MM.1S (cell line): ENCODE results near the gene CCNE1.

ENCODE experiments used
- DNase-seq: peaks from one replicate; pipeline ENCODE4 v3.0.0-alpha.2; 2015
- H2AFZ ChIP-seq: fragments of 300-600 bp; sonication (generic); 2 replicates; pipeline ENCODE4 v1.6.0; 2016; ENCODE audit warnings: antibody characterized with exemption, low read length
- H3F3A ChIP-seq: fragments of 300-600 bp; sonication (generic); 2 replicates; pipeline ENCODE4 v1.6.1; 2016; ENCODE audit warnings: mild to moderate bottlenecking, antibody characterized with exemption, low read length, moderate library complexity, mixed read lengths; ENCODE audit not compliant: insufficient read depth
- H3K27ac ChIP-seq: fragments of 300-600 bp; sonication (generic); 2 replicates; pipeline ENCODE4 v1.5.1; 2016; ENCODE audit warnings: mild to moderate bottlenecking, low read length
- H3K27me3 ChIP-seq: fragments of 300-600 bp; sonication (generic); replicated peaks from 2 replicates; pipeline ENCODE4 v1.6.0; 2016; ENCODE audit warnings: low read length; ENCODE audit not compliant: insufficient read depth
- H3K36me3 ChIP-seq: fragments of 300-600 bp; sonication (generic); replicated peaks from 2 replicates; pipeline ENCODE4 v1.6.1; 2016; ENCODE audit warnings: mild to moderate bottlenecking, low read length, mixed read lengths; ENCODE audit not compliant: insufficient read depth
- H3K4me1 ChIP-seq: fragments of 300-600 bp; sonication (generic); 2 replicates; pipeline ENCODE4 v1.6.1; 2016; ENCODE audit warnings: low read length, mixed read lengths
- H3K4me2 ChIP-seq: fragments of 300-600 bp; sonication (generic); 2 replicates; pipeline ENCODE4 v1.6.0; 2016; ENCODE audit warnings: low read depth, low read length
- H3K4me3 ChIP-seq: fragments of 300-600 bp; sonication (generic); 2 replicates; pipeline ENCODE4 v1.5.1; 2016; ENCODE audit warnings: low read length, mixed read lengths
- H3K79me2 ChIP-seq: fragments of 300-600 bp; sonication (generic); 2 replicates; pipeline ENCODE4 v1.6.1; 2016; ENCODE audit warnings: mixed run types, low read length, mixed read lengths
- H3K9ac ChIP-seq: fragments of 300-600 bp; sonication (generic); 2 replicates; pipeline ENCODE4 v1.6.1; 2016; ENCODE audit warnings: low read length, mixed read lengths
- H3K9me2 ChIP-seq: fragments of 300-600 bp; sonication (generic); replicated peaks from 2 replicates; pipeline ENCODE4 v1.6.1; 2016; ENCODE audit warnings: mild to moderate bottlenecking, low read length, mixed read lengths; ENCODE audit not compliant: insufficient read depth
- H3K9me3 ChIP-seq: fragments of 300-600 bp; sonication (generic); replicated peaks from 2 replicates; pipeline ENCODE4 v1.6.1; 2016; ENCODE audit warnings: mild to moderate bottlenecking, low read length, mixed read lengths; ENCODE audit not compliant: insufficient read depth
- H4K20me1 ChIP-seq: fragments of 300-600 bp; sonication (generic); 2 replicates; pipeline ENCODE4 v1.6.1; 2016; ENCODE audit warnings: mild to moderate bottlenecking, low read length, moderate library complexity, mixed read lengths; ENCODE audit not compliant: insufficient read depth
- CTCF ChIP-seq: fragments of 300-600 bp; sonication (generic); IDR thresholded peaks from 2 replicates; pipeline ENCODE4 v1.5.1; 2016; ENCODE audit warnings: antibody characterized with exemption, low read length, mixed read lengths
- EZH2 ChIP-seq: fragments of 300-600 bp; sonication (generic); optimal IDR thresholded peaks from 2 replicates; pipeline ENCODE3; 2017; ENCODE audit warnings: low read depth, mild to moderate bottlenecking, antibody characterized with exemption, low read length, mixed read lengths
- EZH2phosphoT487 ChIP-seq: fragments of 300-600 bp; sonication (generic); IDR thresholded peaks from 2 replicates; pipeline ENCODE4 v1.6.1; 2018; ENCODE audit warnings: antibody characterized with exemption, low read length

CCNE1 gene

GRCh38 chr19:29777781-29778309, 33.9 kb upstream of the CCNE1 start:
- no peak for TF ChIP-seq EZH2phosphoT487
- no peak for TF ChIP-seq EZH2
- no peak for TF ChIP-seq CTCF
- Histone ChIP-seq H3K27me3 (peaks cover 32% of the 10 kb centered on the region), H3K36me3 (no peaks in the 10 kb centered on the region), H3K79me2 (no peaks in the 10 kb centered on the region), H3K27ac (no peak overlapping the region), H3K9me2 (no peaks in the 10 kb centered on the region), H3K9ac (no peak overlapping the region), H3F3A (no peaks in the 10 kb centered on the region), H2AFZ (no peak overlapping the region), H3K4me2 (no peak overlapping the region), H4K20me1 (no peaks in the 10 kb centered on the region), H3K4me1 (no peaks in the 10 kb centered on the region), H3K9me3 (no peaks in the 10 kb centered on the region), H3K4me3 (no peak overlapping the region)
- no peak for DNase-seq

- TF ChIP-seq EZH2 (no peak), EZH2phosphoT487 (no peak)
- H3K79me2 ChIP-seq, result no peaks in the 10 kb centered on the region
- no peaks in the 10 kb centered on the region for H3K9me3 ChIP-seq
- no peak overlapping the region for H3K4me2 ChIP-seq
- no peak overlapping the region for H3K4me3 ChIP-seq
- H3K4me1 ChIP-seq, result no peaks in the 10 kb centered on the region
- H3K9ac ChIP-seq, result no peak overlapping the region
- no peak overlapping the region for H3K27ac ChIP-seq
- no peaks in the 10 kb centered on the region for H3K9me2 ChIP-seq
- no peaks in the 10 kb centered on the region for H3F3A ChIP-seq
- DNase-seq, result no peak
- H3K27me3 ChIP-seq, result peaks cover 29% of the 10 kb centered on the region
- H4K20me1 ChIP-seq, result no peaks in the 10 kb centered on the region
- H2AFZ ChIP-seq, result no peak overlapping the region
- no peaks in the 10 kb centered on the region for H3K36me3 ChIP-seq
Measured at GRCh38 chr19:29779921-29780320, 31.9 kb upstream of the CCNE1 start.

- Histone ChIP-seq H3K27ac (no peak overlapping the region), H3K9me3 (no peaks in the 10 kb centered on the region), H3K4me1 (no peaks in the 10 kb centered on the region), H3K9ac (no peak overlapping the region), H3K79me2 (no peaks in the 10 kb centered on the region), H3K27me3 (peaks cover 29% of the 10 kb centered on the region), H2AFZ (no peak overlapping the region), H3K36me3 (no peaks in the 10 kb centered on the region), H3K4me2 (no peak overlapping the region), H3F3A (no peaks in the 10 kb centered on the region), H3K4me3 (no peak overlapping the region), H4K20me1 (no peaks in the 10 kb centered on the region), H3K9me2 (no peaks in the 10 kb centered on the region)
- TF ChIP-seq EZH2phosphoT487 (no peak), CTCF (no peak), EZH2 (no peak)
- no peak for DNase-seq
Measured at GRCh38 chr19:29781386-29782259, 30.2 kb upstream of the CCNE1 start.

GRCh38 chr19:29782260-29782580, 29.6 kb upstream of the CCNE1 start:
- Histone ChIP-seq H3K4me2 (no peak overlapping the region), H3F3A (no peaks in the 10 kb centered on the region), H3K9me3 (no peaks in the 10 kb centered on the region), H3K4me3 (no peak overlapping the region), H3K79me2 (no peaks in the 10 kb centered on the region), H3K9ac (no peak overlapping the region), H3K36me3 (no peaks in the 10 kb centered on the region), H3K4me1 (no peaks in the 10 kb centered on the region), H4K20me1 (no peaks in the 10 kb centered on the region), H3K9me2 (no peaks in the 10 kb centered on the region), H3K27ac (no peak overlapping the region), H3K27me3 (peaks cover 29% of the 10 kb centered on the region), H2AFZ (no peak overlapping the region)
- TF ChIP-seq CTCF, result no peak
- no peak for TF ChIP-seq EZH2
- TF ChIP-seq EZH2phosphoT487, result no peak
- DNase-seq, result no peak
